ENCODE measurements around the gene ITGA2. TPM values are rescaled to one million over a fixed set of nuclear protein-coding genes. Genes with fewer than 3 reads are reported as not detected.

Gene ITGA2
- total and polyA plus RNA-seq, 9 of the 15 experiments (the other 6 are each of a cell fraction or from before 2014, with no cell fraction given): 0.01 to 0.09 (median 0.03) TPM; not detected in 5

DNA sequence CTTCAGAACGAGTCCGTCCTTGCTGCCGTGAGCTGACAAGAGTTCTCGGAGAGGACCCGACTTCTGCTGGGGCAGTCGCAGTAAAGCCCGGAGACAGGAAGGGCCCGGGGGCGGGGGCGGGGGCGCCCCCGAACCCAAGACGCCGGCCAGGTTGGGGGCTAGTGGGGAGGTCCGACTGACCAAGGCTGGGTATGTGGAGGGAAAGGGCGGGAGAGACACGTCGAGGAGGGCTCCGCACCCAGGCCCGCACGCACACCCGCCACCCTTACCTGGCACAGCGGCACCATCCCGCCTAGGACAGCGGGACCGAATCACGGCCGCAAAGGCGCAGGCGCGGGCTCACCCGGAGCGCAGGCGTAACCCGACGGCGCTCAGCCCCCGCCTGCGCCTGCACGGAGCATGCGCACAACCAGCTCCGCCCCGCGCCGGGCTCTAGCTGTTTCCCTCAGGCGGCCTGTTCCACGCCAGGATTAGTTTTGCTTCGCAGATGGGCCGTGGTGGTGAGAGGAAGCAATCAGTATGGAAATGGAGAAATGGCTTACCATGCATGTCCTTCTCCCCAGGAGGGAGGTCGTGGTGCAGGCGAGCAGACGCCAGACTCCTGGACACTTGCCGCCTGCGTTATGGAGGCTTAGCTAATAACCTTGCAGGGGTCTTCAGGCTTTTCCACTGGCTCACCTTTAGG is 120.4 kb downstream of the ITGA2 start, which contains the start of gene MOCS2 (continued):
- TF ChIP-seq MED1 (CRISPR knock-in tag; IDR thresholded peaks at IDR 0.05; ENCODE audit: borderline replicate concordance) (no peak), NEUROD1 (IDR thresholded peaks at IDR 0.05; ENCODE audit: borderline replicate concordance, low read depth, low read length, partially characterized antibody) (no peak), CBX1 (IDR thresholded peaks at IDR 0.05; ENCODE audit: low read depth) (peak; percentile 65; the same call in 1 of the 2 replicates), ATF1 (CRISPR knock-in tag; IDR thresholded peaks at IDR 0.05) (no peak), ATF1 (tag; IDR thresholded peaks at IDR 0.05) (0 out of 2 replicates have a peak, but pooled peaks have one; percentile 15), PTBP1 (IDR thresholded peaks at IDR 0.05; ENCODE audit: low read depth, low read length) (no peak), LEF1 (IDR thresholded peaks at IDR 0.05) (no peak), HNRNPLL (IDR thresholded peaks at IDR 0.05; ENCODE audit: low read depth, low read length, poor library complexity, severe bottlenecking) (peak; percentile 55), MAX (CRISPR knock-in tag; IDR thresholded peaks at IDR 0.05) (peak; percentile 39; the same call in 1 of the 2 replicates), ETV5 (CRISPR knock-in tag; IDR thresholded peaks at IDR 0.05; ENCODE audit: low read depth) (no peak), YY1 (IDR thresholded peaks at IDR 0.05; ENCODE audit: borderline replicate concordance in 1 of 3, control insufficient read depth in 1 of 3, extremely low read depth in 1 of 3, insufficient read depth in 3 of 3, insufficient read length in 1 of 3, insufficient replicate concordance in 2 of 3, low read depth in 1 of 3, low read length in 2 of 3) (peak in 2 of 3 experiments; percentile 18 to 26), POLR3A (IDR thresholded peaks at IDR 0.05; ENCODE audit: borderline replicate concordance, extremely low read depth, insufficient read depth, insufficient read length) (no peak), MAZ (CRISPR knock-in tag; conservative IDR thresholded peaks at IDR 0.05 in 1 of 2, IDR thresholded peaks at IDR 0.05 in 1 of 2) (peak; percentile 88 to 89), RBFOX2 (IDR thresholded peaks at IDR 0.05; ENCODE audit: low read depth, low read length) (peak; percentile 84)
- TF ChIP-seq, protein P1, sequence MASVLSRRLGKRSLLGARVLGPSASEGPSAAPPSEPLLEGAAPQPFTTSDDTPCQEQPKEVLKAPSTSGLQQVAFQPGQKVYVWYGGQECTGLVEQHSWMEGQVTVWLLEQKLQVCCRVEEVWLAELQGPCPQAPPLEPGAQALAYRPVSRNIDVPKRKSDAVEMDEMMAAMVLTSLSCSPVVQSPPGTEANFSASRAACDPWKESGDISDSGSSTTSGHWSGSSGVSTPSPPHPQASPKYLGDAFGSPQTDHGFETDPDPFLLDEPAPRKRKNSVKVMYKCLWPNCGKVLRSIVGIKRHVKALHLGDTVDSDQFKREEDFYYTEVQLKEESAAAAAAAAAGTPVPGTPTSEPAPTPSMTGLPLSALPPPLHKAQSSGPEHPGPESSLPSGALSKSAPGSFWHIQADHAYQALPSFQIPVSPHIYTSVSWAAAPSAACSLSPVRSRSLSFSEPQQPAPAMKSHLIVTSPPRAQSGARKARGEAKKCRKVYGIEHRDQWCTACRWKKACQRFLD (CRISPR knock-in tag; IDR thresholded peaks at IDR 0.05): 0 out of 2 replicates have a peak, but pooled peaks have one; percentile 26
- TF ChIP-seq, protein P2, sequence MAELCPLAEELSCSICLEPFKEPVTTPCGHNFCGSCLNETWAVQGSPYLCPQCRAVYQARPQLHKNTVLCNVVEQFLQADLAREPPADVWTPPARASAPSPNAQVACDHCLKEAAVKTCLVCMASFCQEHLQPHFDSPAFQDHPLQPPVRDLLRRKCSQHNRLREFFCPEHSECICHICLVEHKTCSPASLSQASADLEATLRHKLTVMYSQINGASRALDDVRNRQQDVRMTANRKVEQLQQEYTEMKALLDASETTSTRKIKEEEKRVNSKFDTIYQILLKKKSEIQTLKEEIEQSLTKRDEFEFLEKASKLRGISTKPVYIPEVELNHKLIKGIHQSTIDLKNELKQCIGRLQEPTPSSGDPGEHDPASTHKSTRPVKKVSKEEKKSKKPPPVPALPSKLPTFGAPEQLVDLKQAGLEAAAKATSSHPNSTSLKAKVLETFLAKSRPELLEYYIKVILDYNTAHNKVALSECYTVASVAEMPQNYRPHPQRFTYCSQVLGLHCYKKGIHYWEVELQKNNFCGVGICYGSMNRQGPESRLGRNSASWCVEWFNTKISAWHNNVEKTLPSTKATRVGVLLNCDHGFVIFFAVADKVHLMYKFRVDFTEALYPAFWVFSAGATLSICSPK (IDR thresholded peaks at IDR 0.05; ENCODE audit: borderline replicate concordance): no peak
- TF ChIP-seq, protein P3, sequence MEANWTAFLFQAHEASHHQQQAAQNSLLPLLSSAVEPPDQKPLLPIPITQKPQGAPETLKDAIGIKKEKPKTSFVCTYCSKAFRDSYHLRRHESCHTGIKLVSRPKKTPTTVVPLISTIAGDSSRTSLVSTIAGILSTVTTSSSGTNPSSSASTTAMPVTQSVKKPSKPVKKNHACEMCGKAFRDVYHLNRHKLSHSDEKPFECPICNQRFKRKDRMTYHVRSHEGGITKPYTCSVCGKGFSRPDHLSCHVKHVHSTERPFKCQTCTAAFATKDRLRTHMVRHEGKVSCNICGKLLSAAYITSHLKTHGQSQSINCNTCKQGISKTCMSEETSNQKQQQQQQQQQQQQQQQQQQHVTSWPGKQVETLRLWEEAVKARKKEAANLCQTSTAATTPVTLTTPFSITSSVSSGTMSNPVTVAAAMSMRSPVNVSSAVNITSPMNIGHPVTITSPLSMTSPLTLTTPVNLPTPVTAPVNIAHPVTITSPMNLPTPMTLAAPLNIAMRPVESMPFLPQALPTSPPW (CRISPR knock-in tag; IDR thresholded peaks at IDR 0.05): peak; percentile 89

Data from K562 (cell line).